Astrocyte (in vitro differentiated cells and primary cell): ENCODE data around the gene TGFB1.

Source experiments
- EZH2 ChIP-seq: IDR thresholded peaks from 2 replicates; pipeline ENCODE4 v1.6.1; 2012; ENCODE audit warnings: mild to moderate bottlenecking, low read length, inconsistent platforms; ENCODE audit not compliant: insufficient read depth
- TF ChIP-seq, protein P1 (sequence below): IDR thresholded peaks from 2 replicates; pipeline ENCODE4 v1.5.1; 2011; ENCODE audit warnings: low read depth, mild to moderate bottlenecking, inconsistent platforms, low read length, moderate library complexity; ENCODE audit not compliant: insufficient read depth

DNA sequence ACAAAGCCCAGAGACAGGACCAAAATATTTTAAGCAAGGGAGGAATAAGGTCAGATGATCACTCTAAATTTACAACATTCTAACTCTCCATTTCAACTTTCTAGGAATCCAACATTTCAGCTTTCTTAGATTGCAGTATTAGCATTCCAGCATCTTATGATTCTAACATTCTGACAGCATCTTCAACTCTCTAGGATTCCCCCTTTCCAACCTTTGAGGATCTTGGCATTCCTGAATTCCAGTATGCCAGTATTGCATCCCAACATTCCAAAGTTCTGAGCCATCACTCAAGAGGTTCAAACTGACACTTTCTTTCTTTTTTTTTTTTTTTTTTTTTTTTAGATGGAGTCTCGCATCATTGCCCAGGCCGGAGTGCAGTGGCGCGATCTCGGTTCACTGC is 13.8 kb downstream of the TGFB1 start:
- TF ChIP-seq, protein P1, sequence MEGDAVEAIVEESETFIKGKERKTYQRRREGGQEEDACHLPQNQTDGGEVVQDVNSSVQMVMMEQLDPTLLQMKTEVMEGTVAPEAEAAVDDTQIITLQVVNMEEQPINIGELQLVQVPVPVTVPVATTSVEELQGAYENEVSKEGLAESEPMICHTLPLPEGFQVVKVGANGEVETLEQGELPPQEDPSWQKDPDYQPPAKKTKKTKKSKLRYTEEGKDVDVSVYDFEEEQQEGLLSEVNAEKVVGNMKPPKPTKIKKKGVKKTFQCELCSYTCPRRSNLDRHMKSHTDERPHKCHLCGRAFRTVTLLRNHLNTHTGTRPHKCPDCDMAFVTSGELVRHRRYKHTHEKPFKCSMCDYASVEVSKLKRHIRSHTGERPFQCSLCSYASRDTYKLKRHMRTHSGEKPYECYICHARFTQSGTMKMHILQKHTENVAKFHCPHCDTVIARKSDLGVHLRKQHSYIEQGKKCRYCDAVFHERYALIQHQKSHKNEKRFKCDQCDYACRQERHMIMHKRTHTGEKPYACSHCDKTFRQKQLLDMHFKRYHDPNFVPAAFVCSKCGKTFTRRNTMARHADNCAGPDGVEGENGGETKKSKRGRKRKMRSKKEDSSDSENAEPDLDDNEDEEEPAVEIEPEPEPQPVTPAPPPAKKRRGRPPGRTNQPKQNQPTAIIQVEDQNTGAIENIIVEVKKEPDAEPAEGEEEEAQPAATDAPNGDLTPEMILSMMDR: no peak
- no peak for TF ChIP-seq EZH2
